BE2C (cell line): Measurements from ENCODE around the gene SPAG16.

Experiments
- DNase-seq: peaks from one replicate; pipeline ENCODE4 v3.0.0-alpha.2; 2020
- H3K27me3 ChIP-seq: fragments of 250-450 bp; sonication (Bioruptor Pico); 2 replicates; pipeline ENCODE4 v1.5.1; 2020; ENCODE audit warnings: mild to moderate bottlenecking
- H3K36me3 ChIP-seq: fragments of 250-450 bp; sonication (Bioruptor Pico); 2 replicates; pipeline ENCODE4 v1.5.1; 2020; ENCODE audit warnings: mild to moderate bottlenecking
- H3K4me1 ChIP-seq: fragments of 250-450 bp; sonication (Bioruptor Pico); 2 replicates; pipeline ENCODE4 v1.5.1; 2020
- H3K4me3 ChIP-seq: 2 replicates; pipeline ENCODE4 v1.5.1; 2011; ENCODE audit warnings: low read depth, low read length
- H3K9me3 ChIP-seq: fragments of 250-450 bp; sonication (Bioruptor Pico); 2 replicates; pipeline ENCODE4 v1.5.1; 2020
- CTCF ChIP-seq: IDR thresholded peaks from 2 replicates; pipeline ENCODE4 v1.5.1; 2012; ENCODE audit warnings: mild to moderate bottlenecking, low read depth, low read length

Gene SPAG16

GRCh38 chr2:214410918-214411554 lies 1126.8 kb downstream of the SPAG16 start, which contains the start of gene VWC2L:
TSS of gene VWC2L (plus strand) at chr2:214411054. CDS start at chr2:214414194, 3,140 bp downstream.
- Histone ChIP-seq H3K4me3 (peak within 1 kb of the TSS; percentile 71), H3K36me3 (no peaks in the 10 kb centered on the region), H3K9me3 (no peaks in the 10 kb centered on the region), H3K27me3 (no peaks in the 10 kb centered on the region), H3K4me1 (no peaks in the 10 kb centered on the region)
- peak; percentile 68 for DNase-seq
- TF ChIP-seq CTCF: peak; percentile 24

- DNase-seq: no peak
- Histone ChIP-seq H3K36me3 (no peaks in the 10 kb centered on the region), H3K4me3 (no peak overlapping the region), H3K9me3 (no peaks in the 10 kb centered on the region), H3K27me3 (no peaks in the 10 kb centered on the region), H3K4me1 (no peaks in the 10 kb centered on the region)
- no peak for TF ChIP-seq CTCF
These were observed 1128.4 kb downstream of the SPAG16 start for GRCh38 chr2:214412679-214413078.

GRCh38 chr2:214436470-214436869 lies 1152.2 kb downstream of the SPAG16 start:
- no peaks in the 10 kb centered on the region for H3K4me1 ChIP-seq
- TF ChIP-seq CTCF: no peak
- no peaks in the 10 kb centered on the region for H3K9me3 ChIP-seq
- H3K27me3 ChIP-seq: no peaks in the 10 kb centered on the region
- H3K4me3 ChIP-seq: no peak overlapping the region
- no peaks in the 10 kb centered on the region for H3K36me3 ChIP-seq
- no peak for DNase-seq

- no peak for TF ChIP-seq CTCF
- Histone ChIP-seq H3K36me3 (no peaks in the 10 kb centered on the region), H3K4me3 (no peak overlapping the region), H3K27me3 (no peaks in the 10 kb centered on the region), H3K9me3 (no peaks in the 10 kb centered on the region), H3K4me1 (no peaks in the 10 kb centered on the region)
- DNase-seq: no peak
These were observed 1166.0 kb downstream of the SPAG16 start for GRCh38 chr2:214450118-214450894.

- H3K4me1 ChIP-seq: no peaks in the 10 kb centered on the region
- TF ChIP-seq CTCF: no peak
- H3K36me3 ChIP-seq: no peaks in the 10 kb centered on the region
- H3K9me3 ChIP-seq: no peaks in the 10 kb centered on the region
- H3K27me3 ChIP-seq: no peaks in the 10 kb centered on the region
- DNase-seq: no peak
- no peak overlapping the region for H3K4me3 ChIP-seq
These were observed 1167.4 kb downstream of the SPAG16 start for GRCh38 chr2:214451516-214452275.
